ENCODE data around the gene SDCBP2.

SDCBP2 gene

GRCh38 chr20:1338801-1339200, 9.9 kb upstream of the SDCBP2 start:
- TF ChIP-seq CTCF (IDR thresholded peaks at IDR 0.05; ENCODE audit: low read depth, low read length, missing control alignments) = no peak
- DNase-seq = no peak
- Histone ChIP-seq H3K27ac (no peak overlapping the region), H3K4me3 (ENCODE audit: low read depth, low read length) (no peak overlapping the region), H3K27me3 (replicated peaks) (no peaks in the 10 kb centered on the region), H3K36me3 (replicated peaks) (no peaks in the 10 kb centered on the region)
- in situ Hi-C loops (cut with HindIII; ENCODE audit: low pct_ligation_motif_present, low sequenced_read_pairs) = no loop called here

- TF ChIP-seq CTCF (IDR thresholded peaks at IDR 0.05; ENCODE audit: low read depth, low read length, missing control alignments) = no peak
- in situ Hi-C loops (cut with HindIII; ENCODE audit: low pct_ligation_motif_present, low sequenced_read_pairs) = no loop called here
Measured at GRCh38 chr20:1338096-1338495, 9.2 kb upstream of the SDCBP2 start.

GRCh38 chr20:1337441-1337840, 8.5 kb upstream of the SDCBP2 start:
- no peak for DNase-seq
- in situ Hi-C loops (cut with HindIII; ENCODE audit: low pct_ligation_motif_present, low sequenced_read_pairs) = no loop called here
- no peak overlapping the region for H3K4me3 ChIP-seq (ENCODE audit: low read depth, low read length)
- no peak for TF ChIP-seq CTCF (IDR thresholded peaks at IDR 0.05; ENCODE audit: low read depth, low read length, missing control alignments)
- H3K27ac ChIP-seq = no peak overlapping the region
- peaks cover 5% of the 10 kb centered on the region for H3K36me3 ChIP-seq (replicated peaks)
- H3K27me3 ChIP-seq (replicated peaks) = no peaks in the 10 kb centered on the region

More at GRCh38 chr20:1338096-1338495, 9.2 kb upstream of the SDCBP2 start:
- H3K4me3 ChIP-seq (ENCODE audit: low read depth, low read length) = no peak overlapping the region
- H3K27me3 ChIP-seq (replicated peaks) = no peaks in the 10 kb centered on the region
- H3K36me3 ChIP-seq (replicated peaks) = peaks cover 2% of the 10 kb centered on the region
- H3K27ac ChIP-seq = no peak overlapping the region
- DNase-seq = no peak

GRCh38 chr20:1336699-1337367, 7.9 kb upstream of the SDCBP2 start:
- Histone ChIP-seq H3K4me3 (ENCODE audit: low read depth, low read length) (no peak overlapping the region), H3K27me3 (replicated peaks) (no peaks in the 10 kb centered on the region), H3K27ac (no peak overlapping the region), H3K36me3 (replicated peaks) (peaks cover 5% of the 10 kb centered on the region)
- DNase-seq = no peak
- in situ Hi-C loops (cut with HindIII; ENCODE audit: low pct_ligation_motif_present, low sequenced_read_pairs) = no loop called here
- no peak for TF ChIP-seq CTCF (IDR thresholded peaks at IDR 0.05; ENCODE audit: low read depth, low read length, missing control alignments)

- DNase-seq = no peak
- in situ Hi-C loops (cut with HindIII; ENCODE audit: low pct_ligation_motif_present, low sequenced_read_pairs) = no loop called here
Measured at GRCh38 chr20:1335961-1336698, 7.2 kb upstream of the SDCBP2 start.

More at GRCh38 chr20:1335961-1336698, 7.2 kb upstream of the SDCBP2 start:
- Histone ChIP-seq H3K36me3 (replicated peaks) (peaks cover 5% of the 10 kb centered on the region), H3K27ac (no peak overlapping the region), H3K4me3 (ENCODE audit: low read depth, low read length) (no peak overlapping the region), H3K27me3 (replicated peaks) (no peaks in the 10 kb centered on the region)
- TF ChIP-seq CTCF (IDR thresholded peaks at IDR 0.05; ENCODE audit: low read depth, low read length, missing control alignments) = no peak
